Measurements from ENCODE around the gene GRK2. TPM values are rescaled to one million over a fixed set of nuclear protein-coding genes. Genes with fewer than 3 reads are reported as not detected.
A peak's percentile ranks its signal among the peaks of the same experiment; 100 is the strongest.

GRK2 gene
- total and polyA plus RNA-seq, 2 of the 13 experiments (the other 11 are each of a cell fraction or from before 2014, with no cell fraction given): 31.3 to 42.4 TPM

- no peak for TF ChIP-seq DNMT3B (CRISPR knock-in tag; conservative IDR thresholded peaks at IDR 0.05)
- no peak for TF ChIP-seq CBX1 (IDR thresholded peaks at IDR 0.05; ENCODE audit: low read depth)
- TF ChIP-seq PHF21A (CRISPR knock-in tag; IDR thresholded peaks at IDR 0.05): peak; percentile 62
- peak; percentile 77; the same call in 1 of the 2 replicates for TF ChIP-seq ZMAT3 (CRISPR knock-in tag; conservative IDR thresholded peaks at IDR 0.05)
- TF ChIP-seq TIGD3 (CRISPR knock-in tag; IDR thresholded peaks at IDR 0.05; ENCODE audit: borderline replicate concordance): no peak
- 0 out of 2 replicates have a peak, but pooled peaks have one; percentile 8 for TF ChIP-seq ZNF3 (CRISPR knock-in tag; IDR thresholded peaks at IDR 0.05)
- no peak for TF ChIP-seq SNAPC4 (CRISPR knock-in tag; IDR thresholded peaks at IDR 0.05)
- peak; percentile 81; the same call in 1 of the 2 replicates for TF ChIP-seq THAP9 (CRISPR knock-in tag; IDR thresholded peaks at IDR 0.05; ENCODE audit: borderline replicate concordance)
- TF ChIP-seq HDAC2 (CRISPR knock-in tag; IDR thresholded peaks at IDR 0.05): peak; percentile 60; the same call in 1 of the 2 replicates
- no peak for TF ChIP-seq SMC3 (IDR thresholded peaks at IDR 0.05; ENCODE audit: low read length)
- TF ChIP-seq ZBTB26 (CRISPR knock-in tag; IDR thresholded peaks at IDR 0.05; ENCODE audit: borderline replicate concordance): 0 out of 2 replicates have a peak, but pooled peaks have one; percentile 42
- TF ChIP-seq HOXA5 (CRISPR knock-in tag; IDR thresholded peaks at IDR 0.05): peak; percentile 75; the same call in 1 of the 2 replicates
- TF ChIP-seq YEATS4 (CRISPR knock-in tag; IDR thresholded peaks at IDR 0.05; ENCODE audit: borderline replicate concordance): peak; percentile 92
- peak; percentile 100 for TF ChIP-seq ETV5 (CRISPR knock-in tag; IDR thresholded peaks at IDR 0.05; ENCODE audit: borderline replicate concordance)
- 0 out of 2 replicates have a peak, but pooled peaks have one; percentile 2 for TF ChIP-seq ZNF121 (CRISPR knock-in tag; IDR thresholded peaks at IDR 0.05)
- TF ChIP-seq ZNF33B (CRISPR knock-in tag; IDR thresholded peaks at IDR 0.05): 0 out of 2 replicates have a peak, but pooled peaks have one; percentile 67
- 0 out of 2 replicates have a peak, but pooled peaks have one; percentile 22 for TF ChIP-seq ZNF552 (CRISPR knock-in tag; IDR thresholded peaks at IDR 0.05; ENCODE audit: borderline replicate concordance)
These were observed 22.4 kb downstream of the GRK2 start (continued) for GRCh38 chr11:67288452-67289225.

Measured in HepG2 (cell line).